ENCODE measurements around the gene PTPN5.

Gene PTPN5

DNA sequence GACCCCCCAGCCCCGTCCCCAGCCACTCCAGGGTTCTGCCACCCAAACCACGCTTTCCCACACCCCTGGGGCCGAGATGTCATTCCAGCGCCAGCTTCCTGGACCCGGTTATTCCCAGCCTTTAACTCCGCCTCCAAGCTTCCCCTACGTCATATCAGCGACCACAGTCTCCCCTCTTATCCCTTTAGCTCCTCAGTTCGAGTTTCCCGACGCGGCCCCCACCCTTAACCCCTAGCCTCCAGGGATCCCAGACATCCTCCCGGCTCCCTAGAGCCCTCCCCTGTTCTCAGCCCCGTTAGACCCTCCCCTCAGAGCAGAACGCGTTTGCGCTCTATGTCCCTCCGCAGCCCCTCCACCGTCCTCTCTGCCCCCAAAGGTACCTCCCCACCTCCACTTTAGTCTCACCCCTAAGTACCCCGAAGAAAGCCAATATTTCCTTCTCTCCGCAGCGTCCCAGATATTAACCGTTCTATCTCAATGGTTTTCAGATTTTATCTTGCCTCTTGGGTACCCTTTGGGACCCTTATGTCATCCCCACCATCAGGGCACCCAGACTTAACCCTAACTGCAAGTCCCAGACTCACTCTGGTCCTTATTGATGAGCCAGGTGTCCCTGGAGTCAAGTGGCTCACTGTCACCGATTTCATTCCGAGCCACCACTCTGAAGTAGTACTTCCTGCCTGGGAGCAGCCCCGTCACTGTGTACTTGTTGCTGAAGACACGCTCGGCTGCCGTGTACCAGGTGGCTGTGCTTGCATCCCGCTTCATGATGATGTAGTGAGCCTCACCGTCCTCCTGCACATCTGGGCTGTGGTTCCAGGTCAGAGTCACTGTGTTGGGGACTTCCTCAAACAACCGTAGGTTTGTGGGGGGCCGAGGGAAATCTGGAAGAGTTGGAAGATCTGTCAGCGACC, 85.0 kb downstream of the PTPN5 start:
- H3K36me3 ChIP-seq (ENCODE audit: insufficient read depth, low read length) = peaks cover 4% of the 10 kb centered on the region
- H3K27me3 ChIP-seq (ENCODE audit: insufficient read depth, low read length) = peaks cover 35% of the 10 kb centered on the region
- H3K9me3 ChIP-seq (ENCODE audit: low read length) = no peaks in the 10 kb centered on the region
- no peak overlapping the region for H2AFZ ChIP-seq (ENCODE audit: low read depth, low read length)
- H3K4me3 ChIP-seq (ENCODE audit: low read length) = no peak overlapping the region
- peaks cover 7% of the 10 kb centered on the region for H3K4me1 ChIP-seq (ENCODE audit: insufficient read depth, low read length)

DNA sequence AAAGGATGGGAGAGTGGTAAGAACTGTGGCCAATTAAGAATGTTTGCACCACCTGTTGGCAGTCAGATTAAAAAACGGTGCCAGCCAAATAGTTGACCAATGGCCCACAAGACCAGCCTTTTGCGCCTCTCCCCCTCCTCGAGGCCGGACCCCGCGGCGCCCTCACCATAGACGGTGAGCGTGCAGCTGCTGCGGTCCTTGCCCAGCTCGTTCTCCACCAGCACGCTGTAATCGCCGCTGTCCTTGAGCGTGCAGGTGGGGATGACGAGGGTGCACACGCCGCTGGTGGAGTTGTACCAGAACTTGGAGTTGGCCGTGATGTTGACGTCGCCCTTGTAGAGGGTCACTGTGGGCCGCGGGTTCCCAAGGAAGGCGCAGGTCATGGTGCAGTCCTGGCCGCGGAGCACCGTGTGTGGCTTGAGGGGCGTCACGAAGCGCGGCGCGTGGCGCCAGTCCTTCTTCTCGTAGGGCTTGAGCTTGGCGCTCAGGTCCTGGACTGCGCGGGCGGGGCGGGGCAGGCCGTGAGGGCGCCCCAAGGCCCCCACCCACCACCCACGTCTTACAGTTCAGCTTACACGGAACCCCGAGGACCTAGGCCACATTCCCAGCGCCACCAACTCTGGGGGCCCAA, 85.8 kb downstream of the PTPN5 start:
- Histone ChIP-seq H3K36me3 (ENCODE audit: insufficient read depth, low read length) (peaks cover 6% of the 10 kb centered on the region), H3K4me1 (ENCODE audit: insufficient read depth, low read length) (peaks cover 7% of the 10 kb centered on the region), H3K4me3 (ENCODE audit: low read length) (no peak overlapping the region), H3K9me3 (ENCODE audit: low read length) (no peaks in the 10 kb centered on the region), H2AFZ (ENCODE audit: low read depth, low read length) (no peak overlapping the region), H3K27me3 (ENCODE audit: insufficient read depth, low read length) (peaks cover 31% of the 10 kb centered on the region)

DNA sequence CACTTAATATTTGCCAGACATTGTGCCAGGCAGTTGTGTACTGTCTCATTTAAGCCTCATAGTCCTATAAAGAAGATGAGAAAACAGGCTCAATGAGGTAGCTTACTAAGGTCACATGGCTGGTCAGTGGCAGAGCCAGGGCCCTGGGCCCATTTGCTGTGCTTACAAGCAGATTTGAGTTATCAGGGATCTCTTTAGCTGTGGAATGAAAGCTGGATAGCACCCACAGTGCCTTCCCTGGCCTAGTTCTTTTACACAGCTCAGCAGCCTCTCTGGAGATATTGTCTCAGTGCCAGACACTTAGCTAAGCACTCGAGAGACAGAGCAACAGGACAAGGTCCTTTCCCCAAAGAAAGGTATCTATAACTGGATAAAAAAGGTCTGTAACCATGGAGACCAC, 86.9 kb downstream of the PTPN5 start:
- Histone ChIP-seq H3K9me3 (ENCODE audit: low read length) (no peaks in the 10 kb centered on the region), H3K4me3 (ENCODE audit: low read length) (no peak overlapping the region), H3K27me3 (ENCODE audit: insufficient read depth, low read length) (peaks cover 24% of the 10 kb centered on the region)

DNA sequence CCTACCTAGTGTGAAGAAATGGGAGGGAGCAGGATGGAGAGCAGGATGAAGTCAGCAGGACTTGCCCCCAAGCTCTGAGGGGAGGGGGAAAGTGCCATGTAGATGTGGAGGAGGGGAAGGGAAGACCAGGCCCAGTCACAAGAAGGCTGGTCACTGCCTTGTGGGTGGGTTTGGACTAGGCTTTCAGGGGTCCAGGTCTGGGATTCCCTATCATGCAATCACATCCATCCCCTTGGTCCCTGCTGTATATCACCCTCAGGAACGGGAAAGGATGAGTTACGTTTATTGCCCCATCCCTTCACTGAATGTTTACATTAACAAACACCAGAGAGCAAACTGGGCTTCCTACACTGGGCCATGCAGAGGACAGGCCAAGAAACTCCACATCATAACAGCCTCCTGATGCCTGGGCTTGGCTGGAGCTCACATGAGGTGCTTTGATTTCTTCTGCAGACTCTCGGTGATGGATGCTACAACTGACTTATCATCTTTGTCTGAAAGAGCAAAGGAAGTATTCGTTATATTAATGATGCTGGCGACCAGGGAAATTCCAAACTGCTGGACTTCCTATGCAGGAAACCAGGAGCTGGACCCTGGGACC, 87.5 kb downstream of the PTPN5 start:
- Histone ChIP-seq H3K27me3 (ENCODE audit: insufficient read depth, low read length) (peaks cover 23% of the 10 kb centered on the region), H3K4me3 (ENCODE audit: low read length) (no peak overlapping the region), H2AFZ (ENCODE audit: low read depth, low read length) (no peak overlapping the region), H3K9me3 (ENCODE audit: low read length) (no peaks in the 10 kb centered on the region), H3K36me3 (ENCODE audit: insufficient read depth, low read length) (peaks cover 6% of the 10 kb centered on the region), H3K4me1 (ENCODE audit: insufficient read depth, low read length) (peaks cover 16% of the 10 kb centered on the region)

More for the DNA sequence above, 86.9 kb downstream of the PTPN5 start:
- Histone ChIP-seq H3K36me3 (ENCODE audit: insufficient read depth, low read length) (peaks cover 6% of the 10 kb centered on the region), H2AFZ (ENCODE audit: low read depth, low read length) (no peak overlapping the region), H3K4me1 (ENCODE audit: insufficient read depth, low read length) (peaks cover 11% of the 10 kb centered on the region)

DNA sequence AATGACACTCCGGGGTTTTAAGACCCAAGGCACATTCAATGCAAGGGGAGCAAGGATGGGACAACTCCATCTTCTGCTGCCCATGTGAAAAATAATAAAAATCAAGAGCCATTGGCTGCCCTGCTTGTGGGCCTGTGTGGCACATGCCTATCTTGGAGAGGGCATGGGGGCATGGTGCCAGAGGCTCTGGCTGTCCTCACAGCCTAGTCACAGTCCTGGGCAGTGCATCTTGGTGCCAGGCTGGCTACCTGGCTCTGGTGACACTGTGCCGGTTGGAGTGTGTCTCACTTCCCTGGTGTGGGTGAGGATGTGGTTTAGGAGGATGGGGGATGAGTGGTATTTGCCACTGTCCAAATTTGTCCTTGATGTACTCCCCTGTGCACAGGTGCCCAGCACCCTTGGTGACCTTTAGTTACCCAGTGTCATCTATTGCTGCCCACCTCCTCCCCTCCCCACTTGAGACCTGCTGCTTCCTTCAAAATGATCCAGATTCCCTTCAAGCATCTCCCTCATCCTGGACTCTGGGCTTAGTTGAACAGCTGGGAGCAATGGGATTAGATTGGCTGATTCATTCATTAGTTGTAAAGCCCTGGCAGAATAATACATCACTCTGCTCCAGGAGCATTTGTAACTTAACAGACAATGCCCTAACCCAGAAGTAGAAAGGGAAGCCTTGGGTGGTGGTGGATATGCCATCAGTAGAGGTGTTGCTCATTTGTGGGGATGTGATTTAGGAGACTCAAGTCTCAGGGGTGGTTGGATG, 88.4 kb downstream of the PTPN5 start:
- Histone ChIP-seq H3K36me3 (ENCODE audit: insufficient read depth, low read length) (peaks cover 6% of the 10 kb centered on the region), H3K4me3 (ENCODE audit: low read length) (no peak overlapping the region)

DNA sequence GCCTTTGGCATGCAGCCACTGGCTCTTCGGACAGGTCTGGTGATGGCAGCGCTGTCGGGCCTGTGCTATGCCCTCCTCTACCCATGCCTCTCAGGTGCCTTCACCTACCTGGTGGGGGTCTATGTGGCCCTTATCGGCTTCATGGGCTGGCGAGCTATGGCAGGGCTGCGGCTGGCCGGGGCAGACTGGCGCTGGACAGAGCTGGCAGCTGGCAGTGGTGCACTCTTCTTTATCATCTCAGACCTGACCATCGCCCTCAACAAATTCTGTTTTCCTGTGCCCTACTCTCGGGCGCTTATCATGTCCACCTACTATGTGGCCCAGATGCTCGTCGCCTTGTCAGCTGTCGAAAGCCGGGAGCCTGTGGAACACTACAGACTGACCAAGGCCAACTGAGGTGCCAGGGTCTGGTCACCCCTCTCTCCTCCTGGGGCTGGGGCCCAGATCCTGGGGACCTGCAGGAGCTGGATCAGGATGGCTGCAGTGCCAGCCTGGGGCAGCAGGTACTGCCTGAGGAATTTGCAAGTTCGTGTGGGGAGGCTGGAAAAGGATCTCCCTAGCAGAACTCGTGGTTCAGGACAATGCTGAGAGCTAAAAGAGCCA, 89.9 kb downstream of the PTPN5 start:
- Histone ChIP-seq H3K9me3 (ENCODE audit: low read length) (no peaks in the 10 kb centered on the region), H3K4me3 (ENCODE audit: low read length) (no peak overlapping the region), H3K36me3 (ENCODE audit: insufficient read depth, low read length) (peaks cover 6% of the 10 kb centered on the region), H2AFZ (ENCODE audit: low read depth, low read length) (no peak overlapping the region), H3K4me1 (ENCODE audit: insufficient read depth, low read length) (peaks cover 22% of the 10 kb centered on the region), H3K27me3 (ENCODE audit: insufficient read depth, low read length) (peaks cover 3% of the 10 kb centered on the region)

More for the DNA sequence above, 88.4 kb downstream of the PTPN5 start:
- Histone ChIP-seq H3K4me1 (ENCODE audit: insufficient read depth, low read length) (peaks cover 18% of the 10 kb centered on the region), H3K27me3 (ENCODE audit: insufficient read depth, low read length) (peaks cover 14% of the 10 kb centered on the region), H2AFZ (ENCODE audit: low read depth, low read length) (no peak overlapping the region), H3K9me3 (ENCODE audit: low read length) (no peaks in the 10 kb centered on the region)

DNA sequence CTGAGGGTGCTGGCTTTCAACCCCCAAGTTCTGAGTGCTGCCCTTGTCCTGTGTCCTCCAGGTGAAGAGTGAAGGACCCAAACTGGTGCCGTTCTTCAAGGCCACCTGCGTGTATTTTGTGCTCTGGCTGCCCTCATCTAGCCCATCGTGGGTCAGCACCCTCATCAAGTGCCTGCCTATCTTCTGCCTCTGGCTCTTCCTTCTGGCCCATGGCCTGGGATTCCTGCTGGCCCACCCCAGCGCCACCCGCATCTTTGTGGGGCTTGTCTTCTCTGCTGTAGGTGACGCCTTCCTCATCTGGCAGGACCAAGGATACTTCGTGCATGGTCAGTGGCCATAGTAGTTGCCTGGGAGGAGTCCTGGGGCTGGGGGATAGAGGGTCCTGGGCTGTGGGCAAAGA, 90.7 kb downstream of the PTPN5 start:
- H3K4me1 ChIP-seq (ENCODE audit: insufficient read depth, low read length) = peaks cover 22% of the 10 kb centered on the region
- H3K9me3 ChIP-seq (ENCODE audit: low read length) = no peaks in the 10 kb centered on the region
- peaks cover 6% of the 10 kb centered on the region for H3K36me3 ChIP-seq (ENCODE audit: insufficient read depth, low read length)
- H3K4me3 ChIP-seq (ENCODE audit: low read length) = no peak overlapping the region
- no peak overlapping the region for H2AFZ ChIP-seq (ENCODE audit: low read depth, low read length)
- no peaks in the 10 kb centered on the region for H3K27me3 ChIP-seq (ENCODE audit: insufficient read depth, low read length)

DNA sequence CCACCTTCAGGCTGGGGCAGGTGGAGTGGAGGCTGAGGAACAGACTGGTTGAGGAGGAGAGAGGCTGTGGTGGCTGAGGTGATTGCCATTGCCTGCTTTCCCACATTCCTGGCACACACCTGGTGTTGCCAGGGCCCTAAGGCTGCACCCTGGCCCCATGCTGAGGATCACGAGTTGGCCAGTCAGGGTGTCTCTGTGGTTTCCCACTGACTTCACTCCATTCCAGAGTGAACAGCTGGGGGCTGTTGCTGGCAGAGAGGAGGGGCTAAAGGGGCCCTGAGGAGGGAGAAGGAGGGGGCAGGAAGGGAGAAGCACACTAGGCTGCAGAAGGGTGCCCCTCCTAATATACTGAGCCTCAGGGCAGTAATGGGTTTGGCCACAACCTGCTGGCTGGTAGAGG, 91.2 kb downstream of the PTPN5 start:
- Histone ChIP-seq H3K4me1 (ENCODE audit: insufficient read depth, low read length) (peaks cover 22% of the 10 kb centered on the region), H3K4me3 (ENCODE audit: low read length) (no peak overlapping the region), H3K36me3 (ENCODE audit: insufficient read depth, low read length) (peaks cover 6% of the 10 kb centered on the region), H3K9me3 (ENCODE audit: low read length) (no peaks in the 10 kb centered on the region), H2AFZ (ENCODE audit: low read depth, low read length) (no peak overlapping the region), H3K27me3 (ENCODE audit: insufficient read depth, low read length) (no peaks in the 10 kb centered on the region)

DNA sequence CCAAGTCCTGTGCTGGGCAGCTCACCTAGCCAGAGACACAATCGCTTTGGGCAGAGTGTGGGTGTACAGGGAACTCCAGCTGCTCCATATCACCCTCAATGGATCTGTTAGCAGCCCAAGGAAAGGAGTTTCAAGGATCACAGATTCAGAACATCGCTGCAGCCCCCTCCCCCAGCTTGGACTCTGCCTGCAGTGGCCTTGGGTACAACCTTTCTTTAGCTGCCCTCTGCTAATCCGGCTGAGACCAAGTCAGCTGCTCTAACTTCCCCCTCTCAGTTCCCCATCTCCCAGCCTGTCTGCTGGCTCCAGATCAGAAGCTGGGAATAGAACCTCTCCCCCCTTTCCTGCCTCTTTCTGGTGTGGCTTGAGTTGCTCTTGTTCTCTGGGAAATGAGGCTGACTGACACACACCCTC, 91.7 kb downstream of the PTPN5 start:
- Histone ChIP-seq H3K4me3 (ENCODE audit: low read length) (peak overlapping the region; percentile 51), H3K9me3 (ENCODE audit: low read length) (no peaks in the 10 kb centered on the region), H3K4me1 (ENCODE audit: insufficient read depth, low read length) (peaks cover 19% of the 10 kb centered on the region), H3K27me3 (ENCODE audit: insufficient read depth, low read length) (no peaks in the 10 kb centered on the region), H2AFZ (ENCODE audit: low read depth, low read length) (no peak overlapping the region), H3K36me3 (ENCODE audit: insufficient read depth, low read length) (peaks cover 6% of the 10 kb centered on the region)

DNA sequence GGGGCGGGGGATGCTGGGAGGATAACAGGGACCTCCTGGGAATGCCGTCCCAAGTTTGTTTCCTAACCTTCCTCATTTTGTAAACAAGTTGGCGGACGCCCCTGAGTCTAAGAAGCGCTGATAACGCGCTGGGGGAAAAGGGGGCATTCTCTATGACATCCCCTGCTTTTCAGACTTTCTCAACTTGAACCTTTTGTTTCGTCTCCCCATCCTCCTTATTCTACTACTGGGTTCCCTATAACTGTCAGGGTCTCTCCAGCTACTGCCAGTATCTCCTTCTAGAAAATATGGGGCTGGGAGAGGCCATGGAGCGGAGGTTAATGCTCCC, 92.4 kb downstream of the PTPN5 start:
- peak overlapping the region; percentile 69 for H2AFZ ChIP-seq (ENCODE audit: low read depth, low read length)
- peaks cover 6% of the 10 kb centered on the region for H3K36me3 ChIP-seq (ENCODE audit: insufficient read depth, low read length)
- peaks cover 15% of the 10 kb centered on the region for H3K4me1 ChIP-seq (ENCODE audit: insufficient read depth, low read length)
- H3K9me3 ChIP-seq (ENCODE audit: low read length) = no peaks in the 10 kb centered on the region
- H3K4me3 ChIP-seq (ENCODE audit: low read length) = peak overlapping the region; percentile 51
- H3K27me3 ChIP-seq (ENCODE audit: insufficient read depth, low read length) = no peaks in the 10 kb centered on the region

DNA sequence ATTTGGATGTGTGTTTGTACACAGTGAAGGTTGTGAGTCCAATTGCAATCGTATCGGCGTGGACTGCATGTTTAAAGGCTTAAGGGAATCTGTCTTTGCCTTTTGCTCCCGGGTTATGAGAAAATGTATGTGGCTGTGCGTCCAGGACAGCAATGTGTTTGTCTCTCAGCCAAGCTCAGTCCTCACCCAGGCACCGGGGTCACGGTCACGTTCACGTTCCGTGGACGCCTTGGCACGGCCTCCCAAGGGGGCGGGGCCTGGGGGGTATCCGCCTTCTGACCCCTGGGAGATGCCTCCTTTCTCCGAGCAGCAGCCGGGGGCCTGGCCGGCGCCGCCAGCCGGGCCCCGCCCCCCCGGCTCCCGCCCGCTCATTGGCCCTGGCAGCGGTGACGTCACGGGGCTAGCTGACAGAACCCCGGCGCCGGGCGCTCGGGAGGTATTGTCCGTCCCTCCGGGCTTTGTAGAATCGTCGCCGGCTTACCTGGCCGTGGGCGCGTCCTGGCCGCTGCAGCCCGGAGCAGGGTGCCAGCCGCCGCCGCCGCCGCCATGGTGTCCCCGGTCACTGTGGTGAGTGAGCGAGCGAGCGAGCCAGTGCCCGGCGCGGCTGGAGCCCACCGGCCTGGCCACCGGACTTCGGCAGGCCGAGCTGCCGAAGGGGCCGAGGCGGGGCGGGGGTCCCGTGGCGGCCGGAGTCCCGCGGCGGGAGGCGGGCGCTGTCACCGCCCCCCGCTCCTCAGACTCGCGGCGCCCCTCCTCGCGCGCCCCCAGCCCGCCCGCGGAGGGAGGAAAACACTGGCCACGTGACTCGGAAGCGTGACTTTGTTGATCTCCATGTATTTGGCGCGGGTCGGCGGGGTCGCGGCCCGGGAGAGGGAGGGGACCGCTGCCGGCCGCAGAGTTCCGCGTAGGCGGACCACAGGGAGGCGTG, 93.0 kb downstream of the PTPN5 start, which contains the start of gene TMEM86A:
TMEM86A (plus strand) TSS at position 439 of the 928 bp plus-strand sequence; CDS start at position 547, 108 bp downstream.
- peak within 1 kb of the TSS; percentile 69 for H2AFZ ChIP-seq (ENCODE audit: low read depth, low read length)
- no peaks in the 10 kb centered on the region for H3K9me3 ChIP-seq (ENCODE audit: low read length)
- no peaks in the 10 kb centered on the region for H3K27me3 ChIP-seq (ENCODE audit: insufficient read depth, low read length)
- peaks cover 6% of the 10 kb centered on the region for H3K36me3 ChIP-seq (ENCODE audit: insufficient read depth, low read length)
- peak within 1 kb of the TSS; percentile 51 for H3K4me3 ChIP-seq (ENCODE audit: low read length)
- H3K4me1 ChIP-seq (ENCODE audit: insufficient read depth, low read length) = peaks cover 15% of the 10 kb centered on the region

DNA sequence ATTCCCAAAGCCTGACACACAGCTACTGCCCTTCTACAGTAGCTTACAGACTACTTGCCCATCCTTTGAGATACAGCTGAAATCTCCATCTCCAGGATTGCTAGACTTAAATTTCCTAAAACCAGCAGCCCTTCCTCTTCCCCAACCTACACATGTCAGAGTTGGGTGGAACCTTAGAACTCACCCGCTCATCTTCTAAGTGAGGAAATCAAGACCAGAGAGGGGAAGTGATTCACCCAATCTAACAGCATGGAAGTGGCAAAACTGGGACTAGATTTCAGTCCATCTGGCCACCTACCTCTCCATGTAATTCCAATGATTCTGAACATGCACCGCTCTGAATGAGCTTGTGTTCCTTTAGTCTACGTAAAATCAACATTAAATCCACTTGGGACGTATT, 94.0 kb downstream of the PTPN5 start:
- Histone ChIP-seq H3K27me3 (ENCODE audit: insufficient read depth, low read length) (no peaks in the 10 kb centered on the region), H3K4me3 (ENCODE audit: low read length) (no peak overlapping the region), H3K9me3 (ENCODE audit: low read length) (no peaks in the 10 kb centered on the region), H3K36me3 (ENCODE audit: insufficient read depth, low read length) (peaks cover 6% of the 10 kb centered on the region), H3K4me1 (ENCODE audit: insufficient read depth, low read length) (peaks cover 15% of the 10 kb centered on the region), H2AFZ (ENCODE audit: low read depth, low read length) (no peak overlapping the region)
